Measurements from ENCODE around the gene GPR149. TPM values are rescaled to one million over a fixed set of nuclear protein-coding genes. Genes with fewer than 3 reads are reported as not detected.

GPR149 gene
- polyA plus RNA-seq, 1 donor from 2014 or later, result 10.7 TPM

GRCh38 chr3:154307363-154307762 lies 122.6 kb downstream of the GPR149 start:
- TF ChIP-seq RAD21 (conservative IDR thresholded peaks at IDR 0.05) (no peak), MXI1 (conservative IDR thresholded peaks at IDR 0.05; ENCODE audit: poor library complexity, severe bottlenecking) (no peak), EZH2 (IDR thresholded peaks at IDR 0.05; ENCODE audit: borderline replicate concordance, insufficient read depth, low read length, poor library complexity, severe bottlenecking) (no peak), REST (IDR thresholded peaks at IDR 0.05; ENCODE audit: borderline replicate concordance) (no peak), CTCF (IDR thresholded peaks at IDR 0.05; ENCODE audit: poor library complexity, severe bottlenecking) (no peak), TAF1 (IDR thresholded peaks at IDR 0.05; ENCODE audit: low read depth) (no peak), SMC3 (conservative IDR thresholded peaks at IDR 0.05; ENCODE audit: poor library complexity) (no peak), POLR2AphosphoS5 (IDR thresholded peaks at IDR 0.05) (no peak), EP300 (conservative IDR thresholded peaks at IDR 0.05; ENCODE audit: poor library complexity, severe bottlenecking) (no peak)
- Histone ChIP-seq H3K4me2 (ENCODE audit: low read length) (no peak overlapping the region), H3K79me2 (replicated peaks; ENCODE audit: insufficient read depth, low read length) (no peaks in the 10 kb centered on the region), H2AFZ (ENCODE audit: low read depth, low read length) (no peak overlapping the region), H3F3A (ENCODE audit: insufficient read depth, low read length, poor library complexity, severe bottlenecking) (no peaks in the 10 kb centered on the region), H3K27ac (ENCODE audit: low read length) (no peak overlapping the region), H3K36me3 (ENCODE audit: insufficient read depth, low read length) (peaks cover 43% of the 10 kb centered on the region), H3K4me3 (ENCODE audit: low read length) (no peak overlapping the region), H3K9me3 (ENCODE audit: low read length) (no peaks in the 10 kb centered on the region), H3K9ac (ENCODE audit: low read length) (no peak overlapping the region), H3K27me3 (ENCODE audit: insufficient read depth, low read depth, low read length) (no peaks in the 10 kb centered on the region), H4K20me1 (ENCODE audit: insufficient read depth) (no peaks in the 10 kb centered on the region), H3K9me2 (ENCODE audit: insufficient read depth, low read length) (no peaks in the 10 kb centered on the region)

- Histone ChIP-seq H2AFZ (ENCODE audit: low read depth, low read length) (no peak overlapping the region), H3K9ac (ENCODE audit: low read length) (no peak overlapping the region), H3K9me3 (ENCODE audit: low read length) (no peaks in the 10 kb centered on the region), H3K4me3 (ENCODE audit: low read length) (no peak overlapping the region), H3K9me2 (ENCODE audit: insufficient read depth, low read length) (no peaks in the 10 kb centered on the region), H3F3A (ENCODE audit: insufficient read depth, low read length, poor library complexity, severe bottlenecking) (no peaks in the 10 kb centered on the region), H3K27me3 (ENCODE audit: insufficient read depth, low read depth, low read length) (no peaks in the 10 kb centered on the region), H4K20me1 (ENCODE audit: insufficient read depth) (no peaks in the 10 kb centered on the region), H3K27ac (ENCODE audit: low read length) (no peak overlapping the region), H3K4me2 (ENCODE audit: low read length) (no peak overlapping the region), H3K79me2 (replicated peaks; ENCODE audit: insufficient read depth, low read length) (no peaks in the 10 kb centered on the region), H3K36me3 (ENCODE audit: insufficient read depth, low read length) (peaks cover 51% of the 10 kb centered on the region)
- TF ChIP-seq POLR2AphosphoS5 (IDR thresholded peaks at IDR 0.05) (no peak), EP300 (conservative IDR thresholded peaks at IDR 0.05; ENCODE audit: poor library complexity, severe bottlenecking) (no peak), SMC3 (conservative IDR thresholded peaks at IDR 0.05; ENCODE audit: poor library complexity) (no peak), RAD21 (conservative IDR thresholded peaks at IDR 0.05) (no peak)
These were observed 125.1 kb downstream of the GPR149 start for GRCh38 chr3:154304936-154305335.

Measured in neural cell (in vitro differentiated cells).